Neural crest cell (in vitro differentiated cells): ENCODE measurements around the gene SV2B. TPM values are rescaled to one million over a fixed set of nuclear protein-coding genes. Genes with fewer than 3 reads are reported as not detected.

Experiments used
- DNase-seq: peaks from one replicate; pipeline ENCODE4 v3.0.0; 2021; ENCODE audit warnings: low read depth, mixed read lengths, low spot score
- H3K27ac Mint-ChIP-seq: one replicate; pipeline ENCODE4 v1.8.0; 2021; ENCODE audit warnings: mild to moderate bottlenecking, mixed read lengths; ENCODE audit not compliant: unreplicated experiment
- H3K27me3 Mint-ChIP-seq: 2 replicates; pipeline ENCODE4 v1.8.0; 2021; ENCODE audit warnings: low read depth, mild to moderate bottlenecking, mixed read lengths
- H3K36me3 Mint-ChIP-seq: 2 replicates; pipeline ENCODE4 v1.8.0; 2021; ENCODE audit warnings: low read depth, mild to moderate bottlenecking, mixed read lengths
- H3K4me1 Mint-ChIP-seq: 2 replicates; pipeline ENCODE4 v1.8.0; 2021; ENCODE audit warnings: mixed read lengths
- H3K4me3 Mint-ChIP-seq: one replicate; pipeline ENCODE4 v1.8.0; 2021; ENCODE audit warnings: mild to moderate bottlenecking, mixed read lengths
- H3K9me3 Mint-ChIP-seq: 2 replicates; pipeline ENCODE4 v1.8.0; 2021; ENCODE audit warnings: mixed read lengths
- CTCF ChIP-seq: fragments of 200-600 bp; sonication (generic); conservative IDR thresholded peaks from 2 replicates; pipeline ENCODE4 v1.5.0; 2021; ENCODE audit warnings: antibody characterized with exemption, mild to moderate bottlenecking
- total RNA-seq: library from RNA; stranded (reverse); gene quantifications from 2 replicates; pipeline ENCODE4 v1.2.1, GENCODE V29; 2021

Gene SV2B
- total RNA-seq, 1 donor from 2014 or later: not detected

GRCh38 chr15:91345736-91346135 is 245.7 kb downstream of the SV2B start:
- Mint-ChIP-seq H3K9me3 (no peaks in the 10 kb centered on the region), H3K36me3 (no peaks in the 10 kb centered on the region), H3K27me3 (peaks cover 41% of the 10 kb centered on the region), H3K4me3 (no peak overlapping the region), H3K27ac (no peak overlapping the region), H3K4me1 (no peaks in the 10 kb centered on the region)
- DNase-seq: no peak
- TF ChIP-seq CTCF: no peak

- Mint-ChIP-seq H3K27me3 (peaks cover 36% of the 10 kb centered on the region), H3K27ac (no peak overlapping the region), H3K4me3 (no peak overlapping the region), H3K36me3 (no peaks in the 10 kb centered on the region), H3K9me3 (no peaks in the 10 kb centered on the region), H3K4me1 (no peaks in the 10 kb centered on the region)
- DNase-seq: no peak
- TF ChIP-seq CTCF: no peak
Observed at GRCh38 chr15:91346259-91346658, 246.2 kb downstream of the SV2B start.

GRCh38 chr15:91348752-91349500 is 248.9 kb downstream of the SV2B start:
- no peak overlapping the region for H3K4me3 Mint-ChIP-seq
- no peak for DNase-seq
- H3K9me3 Mint-ChIP-seq: no peaks in the 10 kb centered on the region
- no peaks in the 10 kb centered on the region for H3K36me3 Mint-ChIP-seq
- no peaks in the 10 kb centered on the region for H3K4me1 Mint-ChIP-seq
- no peak overlapping the region for H3K27ac Mint-ChIP-seq
- H3K27me3 Mint-ChIP-seq: peaks cover 21% of the 10 kb centered on the region
- no peak for TF ChIP-seq CTCF

Other genes starting within 250 kb of the SV2B start
- 14.8 and 15.7 TPM in 2 replicates for gene FURIN, start 231.7 kb upstream of the SV2B start, total RNA-seq
- gene FES, start 215.8 kb upstream of the SV2B start, total RNA-seq: 2.8 TPM in 2 replicates
- gene MAN2A2, start 197.0 kb upstream of the SV2B start, total RNA-seq: 78.0 and 81.6 TPM in 2 replicates
- gene HDDC3, start 167.7 kb upstream of the SV2B start, total RNA-seq: 15.7 and 16.7 TPM in 2 replicates
- 65.4 and 73.8 TPM in 2 replicates for gene UNC45A, start 165.0 kb upstream of the SV2B start, total RNA-seq
- 20.6 and 20.9 TPM in 2 replicates for gene RCCD1, start 145.4 kb upstream of the SV2B start, total RNA-seq
- gene PRC1, start 105.7 kb upstream of the SV2B start, total RNA-seq: 160 and 161 TPM in 2 replicates
- 19.2 and 20.5 TPM in 2 replicates for gene VPS33B, start 77.7 kb upstream of the SV2B start, total RNA-seq